ENCODE results near the gene ALB.

Gene ALB

GRCh38 chr4:73410916-73411730 lies 7.0 kb downstream of the ALB start:
- CTCF ChIA-PET: no interaction called here
- TF ChIP-seq ELF4 (IDR thresholded peaks at IDR 0.05) (no peak), HDGF (IDR thresholded peaks at IDR 0.05; ENCODE audit: borderline replicate concordance) (no peak), SUZ12 (IDR thresholded peaks at IDR 0.05) (no peak), FOXM1 (IDR thresholded peaks at IDR 0.05; ENCODE audit: borderline replicate concordance) (no peak), L3MBTL2 (conservative IDR thresholded peaks at IDR 0.05) (no peak), NFRKB (IDR thresholded peaks at IDR 0.05) (no peak), BHLHE40 (IDR thresholded peaks at IDR 0.05; ENCODE audit: borderline replicate concordance) (no peak), FOXK2 (IDR thresholded peaks at IDR 0.05) (no peak)
- DNase-seq (ENCODE audit: extremely low spot score): no peak
- POLR2A ChIA-PET: no interaction called here

- DNase-seq (ENCODE audit: extremely low spot score): no peak
- CTCF ChIA-PET: no interaction called here
- POLR2A ChIA-PET: no interaction called here
- no peak for TF ChIP-seq FOXM1 (IDR thresholded peaks at IDR 0.05; ENCODE audit: borderline replicate concordance)
- TF ChIP-seq BHLHE40 (IDR thresholded peaks at IDR 0.05; ENCODE audit: borderline replicate concordance): no peak
- TF ChIP-seq SP1 (IDR thresholded peaks at IDR 0.05): no peak
- TF ChIP-seq LEF1 (IDR thresholded peaks at IDR 0.05; ENCODE audit: borderline replicate concordance): no peak
- no peak for TF ChIP-seq CTBP1 (IDR thresholded peaks at IDR 0.05; ENCODE audit: borderline replicate concordance)
- no peak for TF ChIP-seq PKNOX1 (IDR thresholded peaks at IDR 0.05)
- TF ChIP-seq FOXK2 (IDR thresholded peaks at IDR 0.05): no peak
- TF ChIP-seq ELF4 (IDR thresholded peaks at IDR 0.05): no peak
- TF ChIP-seq ARNT (IDR thresholded peaks at IDR 0.05): no peak
- TF ChIP-seq HDGF (IDR thresholded peaks at IDR 0.05; ENCODE audit: borderline replicate concordance): no peak
- no peak for TF ChIP-seq L3MBTL2 (conservative IDR thresholded peaks at IDR 0.05)
- TF ChIP-seq SUZ12 (IDR thresholded peaks at IDR 0.05): no peak
- TF ChIP-seq FOXA1 (IDR thresholded peaks at IDR 0.05): no peak
- no peak for TF ChIP-seq ZNF384 (IDR thresholded peaks at IDR 0.05)
- no peak for TF ChIP-seq TARDBP (IDR thresholded peaks at IDR 0.05)
- TF ChIP-seq NFRKB (IDR thresholded peaks at IDR 0.05): no peak
Observed at GRCh38 chr4:73411731-73412414, 7.8 kb downstream of the ALB start.

GRCh38 chr4:73413294-73413755 lies 9.2 kb downstream of the ALB start:
- CTCF ChIA-PET: no interaction called here
- TF ChIP-seq SP1 (IDR thresholded peaks at IDR 0.05) (no peak), CTBP1 (IDR thresholded peaks at IDR 0.05; ENCODE audit: borderline replicate concordance) (no peak)
- POLR2A ChIA-PET: no interaction called here
- DNase-seq (ENCODE audit: extremely low spot score): no peak

- POLR2A ChIA-PET: no interaction called here
- TF ChIP-seq NFRKB (IDR thresholded peaks at IDR 0.05) (no peak), HDGF (IDR thresholded peaks at IDR 0.05; ENCODE audit: borderline replicate concordance) (no peak), CTBP1 (IDR thresholded peaks at IDR 0.05; ENCODE audit: borderline replicate concordance) (no peak), L3MBTL2 (conservative IDR thresholded peaks at IDR 0.05) (no peak), FOXA1 (IDR thresholded peaks at IDR 0.05) (no peak), FOXM1 (IDR thresholded peaks at IDR 0.05; ENCODE audit: borderline replicate concordance) (no peak), SUZ12 (IDR thresholded peaks at IDR 0.05) (no peak)
- CTCF ChIA-PET: no interaction called here
- DNase-seq (ENCODE audit: extremely low spot score): no peak
Observed at GRCh38 chr4:73414936-73415271, 10.8 kb downstream of the ALB start.

GRCh38 chr4:73415807-73416238 lies 11.7 kb downstream of the ALB start:
- TF ChIP-seq CTBP1 (IDR thresholded peaks at IDR 0.05; ENCODE audit: borderline replicate concordance) (no peak), PKNOX1 (IDR thresholded peaks at IDR 0.05) (no peak), HDGF (IDR thresholded peaks at IDR 0.05; ENCODE audit: borderline replicate concordance) (no peak), LEF1 (IDR thresholded peaks at IDR 0.05; ENCODE audit: borderline replicate concordance) (no peak), L3MBTL2 (conservative IDR thresholded peaks at IDR 0.05) (no peak), ZNF384 (IDR thresholded peaks at IDR 0.05) (no peak)
- CTCF ChIA-PET: interaction anchor here (0.7 kb wide), 1 partner anchor 701 kb away, joined by 4 read pairs; no protein-coding TSS in a partner anchor
- POLR2A ChIA-PET: no interaction called here
- DNase-seq (ENCODE audit: extremely low spot score): no peak

GRCh38 chr4:73416423-73417087 lies 12.5 kb downstream of the ALB start:
- ChIA-PET CTCF (interaction anchor here (0.7 kb wide), 1 partner anchor 700 kb away, joined by 4 read pairs; no protein-coding TSS in a partner anchor), POLR2A (no interaction called here)
- TF ChIP-seq FOXK2 (IDR thresholded peaks at IDR 0.05): no peak
- no peak for TF ChIP-seq L3MBTL2 (conservative IDR thresholded peaks at IDR 0.05)
- no peak for TF ChIP-seq FOXA1 (IDR thresholded peaks at IDR 0.05)
- TF ChIP-seq HDGF (IDR thresholded peaks at IDR 0.05; ENCODE audit: borderline replicate concordance): no peak
- TF ChIP-seq CTBP1 (IDR thresholded peaks at IDR 0.05; ENCODE audit: borderline replicate concordance): no peak
- TF ChIP-seq ZNF384 (IDR thresholded peaks at IDR 0.05): no peak
- TF ChIP-seq ARNT (IDR thresholded peaks at IDR 0.05): no peak
- no peak for TF ChIP-seq PKNOX1 (IDR thresholded peaks at IDR 0.05)
- no peak for TF ChIP-seq BHLHE40 (IDR thresholded peaks at IDR 0.05; ENCODE audit: borderline replicate concordance)
- TF ChIP-seq NFRKB (IDR thresholded peaks at IDR 0.05): no peak
- TF ChIP-seq ELF4 (IDR thresholded peaks at IDR 0.05): no peak
- no peak for TF ChIP-seq LEF1 (IDR thresholded peaks at IDR 0.05; ENCODE audit: borderline replicate concordance)
- no peak for TF ChIP-seq TARDBP (IDR thresholded peaks at IDR 0.05)
- DNase-seq (ENCODE audit: extremely low spot score): no peak
